ENCODE data around the gene GUK1.

The GUK1 gene

GRCh38 chr1:228163007-228163753 lies 23.1 kb downstream of the GUK1 start:
- H3K27me3 ChIP-seq (replicated peaks; ENCODE audit: insufficient read depth, low read length) = no peaks in the 10 kb centered on the region; the same call in 1 of the 2 replicates
- H2AFZ ChIP-seq (ENCODE audit: low read length) = no peak overlapping the region
- no peaks in the 10 kb centered on the region for H4K20me1 ChIP-seq (ENCODE audit: insufficient read depth, low read length)
- DNase-seq = no peak
- H3K9me3 ChIP-seq (replicated peaks; ENCODE audit: insufficient read depth, low read length) = no peaks in the 10 kb centered on the region
- no peak for TF ChIP-seq EZH2 (optimal IDR thresholded peaks at IDR 0.05; ENCODE audit: low read depth, low read length)
- no peak for TF ChIP-seq EZH2phosphoT487 (IDR thresholded peaks at IDR 0.05; ENCODE audit: low read length)
- TF ChIP-seq CTCF (IDR thresholded peaks at IDR 0.05; ENCODE audit: low read length) = no peak
- H3K27ac ChIP-seq (ENCODE audit: low read length) = no peak overlapping the region
- H3K36me3 ChIP-seq (replicated peaks; ENCODE audit: insufficient read depth, low read length) = no peaks in the 10 kb centered on the region
- no peaks in the 10 kb centered on the region for H3F3A ChIP-seq (ENCODE audit: insufficient read depth, low read length)
- H3K9ac ChIP-seq (ENCODE audit: low read length) = no peak overlapping the region
- H3K4me1 ChIP-seq (ENCODE audit: low read length) = peaks cover 5% of the 10 kb centered on the region
- no peaks in the 10 kb centered on the region for H3K9me2 ChIP-seq (replicated peaks; ENCODE audit: insufficient read depth, low read length)
- H3K4me2 ChIP-seq (ENCODE audit: low read depth, low read length) = no peak overlapping the region
- no peak overlapping the region for H3K4me3 ChIP-seq (ENCODE audit: low read length)
- peaks cover 19% of the 10 kb centered on the region for H3K79me2 ChIP-seq (ENCODE audit: low read length)

GRCh38 chr1:228163776-228164519 lies 23.9 kb downstream of the GUK1 start:
- no peak overlapping the region for H3K9ac ChIP-seq (ENCODE audit: low read length)
- no peaks in the 10 kb centered on the region; the same call in 1 of the 2 replicates for H3K27me3 ChIP-seq (replicated peaks; ENCODE audit: insufficient read depth, low read length)
- no peak overlapping the region for H3K4me2 ChIP-seq (ENCODE audit: low read depth, low read length)
- no peak overlapping the region for H3K4me3 ChIP-seq (ENCODE audit: low read length)
- H3K27ac ChIP-seq (ENCODE audit: low read length) = no peak overlapping the region
- DNase-seq = no peak
- H3K4me1 ChIP-seq (ENCODE audit: low read length) = peaks cover 5% of the 10 kb centered on the region
- H3K36me3 ChIP-seq (replicated peaks; ENCODE audit: insufficient read depth, low read length) = no peaks in the 10 kb centered on the region
- no peak overlapping the region for H2AFZ ChIP-seq (ENCODE audit: low read length)
- H3F3A ChIP-seq (ENCODE audit: insufficient read depth, low read length) = no peaks in the 10 kb centered on the region
- H3K9me3 ChIP-seq (replicated peaks; ENCODE audit: insufficient read depth, low read length) = no peaks in the 10 kb centered on the region
- H4K20me1 ChIP-seq (ENCODE audit: insufficient read depth, low read length) = no peaks in the 10 kb centered on the region
- peaks cover 27% of the 10 kb centered on the region for H3K79me2 ChIP-seq (ENCODE audit: low read length)
- TF ChIP-seq CTCF (IDR thresholded peaks at IDR 0.05; ENCODE audit: low read length) (no peak), EZH2phosphoT487 (IDR thresholded peaks at IDR 0.05; ENCODE audit: low read length) (no peak), EZH2 (optimal IDR thresholded peaks at IDR 0.05; ENCODE audit: low read depth, low read length) (no peak)
- no peaks in the 10 kb centered on the region for H3K9me2 ChIP-seq (replicated peaks; ENCODE audit: insufficient read depth, low read length)

DNA sequence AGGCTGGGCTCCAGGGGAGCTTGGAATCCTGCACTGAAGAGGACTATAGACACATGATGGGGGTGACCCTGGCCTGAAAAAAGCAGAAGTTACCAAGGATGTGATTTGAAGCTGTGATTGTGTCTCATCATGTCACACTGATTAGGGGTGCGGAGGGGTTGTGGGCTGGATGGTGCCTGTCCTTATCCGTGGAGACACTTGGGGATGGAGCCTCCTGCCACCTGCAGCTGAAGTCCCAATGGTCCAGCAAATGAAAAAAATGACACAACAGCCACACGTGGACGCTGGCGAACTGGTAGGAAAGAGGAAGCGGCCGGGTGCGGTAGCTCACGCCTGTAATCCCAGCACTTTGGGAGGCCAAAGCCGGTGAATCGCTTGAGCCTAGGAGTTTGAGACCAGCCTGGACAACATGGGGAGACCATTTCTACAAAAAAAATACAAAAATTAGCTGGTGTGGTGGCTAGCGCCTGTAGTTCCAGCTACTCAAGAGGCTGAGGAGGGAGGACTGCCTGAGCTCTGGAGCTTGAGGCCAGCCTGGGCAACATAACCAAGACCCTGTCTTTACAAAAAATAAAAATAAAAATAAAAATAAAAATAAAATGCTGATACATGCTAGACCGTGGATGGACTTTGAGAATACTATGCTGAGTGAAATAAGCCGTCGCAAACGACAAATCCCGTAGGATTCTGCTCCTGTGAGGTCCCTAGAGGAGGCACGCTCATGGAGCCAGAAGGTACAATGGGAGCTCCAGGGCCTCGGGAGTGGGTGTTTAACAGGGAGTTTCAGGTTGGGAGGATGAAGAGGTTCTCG lies 24.7 kb downstream of the GUK1 start:
- peak overlapping the region; percentile 36; the same call in 1 of the 2 replicates for H3K27ac ChIP-seq (ENCODE audit: low read length)

More for the DNA sequence above, 24.7 kb downstream of the GUK1 start:
- Histone ChIP-seq H3K9ac (ENCODE audit: low read length) (peak overlapping the region; percentile 69), H3K4me2 (ENCODE audit: low read depth, low read length) (peak overlapping the region; percentile 97), H3K36me3 (replicated peaks; ENCODE audit: insufficient read depth, low read length) (no peaks in the 10 kb centered on the region), H3K4me1 (ENCODE audit: low read length) (peaks cover 5% of the 10 kb centered on the region), H3K27me3 (replicated peaks; ENCODE audit: insufficient read depth, low read length) (no peaks in the 10 kb centered on the region; the same call in 1 of the 2 replicates), H3K9me3 (replicated peaks; ENCODE audit: insufficient read depth, low read length) (no peaks in the 10 kb centered on the region), H2AFZ (ENCODE audit: low read length) (peak overlapping the region; percentile 97), H3K9me2 (replicated peaks; ENCODE audit: insufficient read depth, low read length) (no peaks in the 10 kb centered on the region), H3K79me2 (ENCODE audit: low read length) (peaks cover 33% of the 10 kb centered on the region), H3F3A (ENCODE audit: insufficient read depth, low read length) (no peaks in the 10 kb centered on the region), H4K20me1 (ENCODE audit: insufficient read depth, low read length) (no peaks in the 10 kb centered on the region), H3K4me3 (ENCODE audit: low read length) (peak overlapping the region; percentile 81)
- no peak for DNase-seq
- TF ChIP-seq EZH2phosphoT487 (IDR thresholded peaks at IDR 0.05; ENCODE audit: low read length) (no peak), CTCF (IDR thresholded peaks at IDR 0.05; ENCODE audit: low read length) (no peak), EZH2 (optimal IDR thresholded peaks at IDR 0.05; ENCODE audit: low read depth, low read length) (no peak)
